IMR-90 (cell line): Measurements from ENCODE around the gene TEAD1. TPM values are rescaled to one million over a fixed set of nuclear protein-coding genes. Genes with fewer than 3 reads are reported as not detected.

Experiments used
- ATAC-seq: fragments of 200-7000 bp; cut with Tn5 transposase; 2 replicates; pipeline ENCODE4 v1.9.1; 2020; ENCODE audit warnings: low read depth, mild to moderate bottlenecking, moderate library complexity
- BruUV-seq: library from RNA; stranded (reverse); fragments of 400-500 nt; replicated peaks from 2 replicates; lab custom pipeline; 2021; lab: Mats Ljungman, UMichigan
- CTCF ChIA-PET: fragments of 300-600 bp; formaldehyde crosslinking; extraction: SDS; loops from one replicate; lab custom pipeline; 2021; ENCODE audit warnings: antibody characterized with exemption; lab: Yijun Ruan, JAX
- POLR2A ChIA-PET: fragments of 300-600 bp; sonication (Branson Sonifier 250); formaldehyde crosslinking; loops from one replicate; lab custom pipeline; 2022; ENCODE audit warnings: antibody characterized with exemption; ENCODE audit not compliant: unreplicated experiment; lab: Charles Lee
- DNase-seq: peaks from one replicate; pipeline ENCODE4 v3.0.0; 2013
- H2AFZ ChIP-seq: replicated peaks from 2 replicates; pipeline ENCODE3; 2013; ENCODE audit warnings: low read length, mild to moderate bottlenecking; ENCODE audit not compliant: poor library complexity
- H2AK5ac ChIP-seq: 2 replicates; pipeline ENCODE4 v1.6.1; 2013; ENCODE audit warnings: low read depth, low read length, inconsistent platforms
- H2AK9ac ChIP-seq: replicated peaks from 2 replicates; pipeline ENCODE3; 2013; ENCODE audit warnings: mild to moderate bottlenecking, low read depth, low read length, moderate library complexity; ENCODE audit not compliant: poor library complexity
- H2BK120ac ChIP-seq: 2 replicates; pipeline ENCODE4 v1.6.1; 2013; ENCODE audit warnings: low read depth, low read length, inconsistent platforms
- H2BK15ac ChIP-seq: 3 replicates; pipeline ENCODE4 v1.6.1; 2013; ENCODE audit warnings: low read depth, low read length, inconsistent platforms
- H2BK20ac ChIP-seq: 2 replicates; pipeline ENCODE4 v1.6.1; 2013; ENCODE audit warnings: low read depth, mild to moderate bottlenecking, inconsistent platforms, low read length, moderate library complexity
- H2BK5ac ChIP-seq: 2 replicates; pipeline ENCODE4 v1.6.1; 2013; ENCODE audit warnings: mild to moderate bottlenecking, low read depth, low read length, inconsistent platforms; ENCODE audit not compliant: poor library complexity, severe bottlenecking
- H3K14ac ChIP-seq: replicated peaks from 2 replicates; pipeline ENCODE4 v1.6.1; 2013; ENCODE audit warnings: low read depth, low read length, inconsistent platforms
- H3K18ac ChIP-seq: 2 replicates; pipeline ENCODE4 v1.6.1; 2013; ENCODE audit warnings: low read depth, low read length, control low read depth
- H3K23ac ChIP-seq: 2 replicates; pipeline ENCODE4 v1.6.1; 2013; ENCODE audit warnings: low read depth, low read length, inconsistent platforms
- H3K27ac ChIP-seq: 2 replicates; pipeline ENCODE4 v1.5.1; 2013; ENCODE audit warnings: mild to moderate bottlenecking, control low read depth, low read length; ENCODE audit not compliant: insufficient read depth
- H3K27me3 ChIP-seq: 2 replicates; pipeline ENCODE4 v1.6.1; 2013; ENCODE audit warnings: low read length; ENCODE audit not compliant: control insufficient read depth, insufficient read depth
- H3K36me3 ChIP-seq: 2 replicates; pipeline ENCODE4 v1.6.1; 2013; ENCODE audit warnings: low read length, mixed read lengths; ENCODE audit not compliant: control insufficient read depth, insufficient read depth
- H3K4ac ChIP-seq: 2 replicates; pipeline ENCODE4 v1.6.1; 2013; ENCODE audit warnings: low read depth, low read length, inconsistent platforms
- H3K4me1 ChIP-seq: 2 replicates; pipeline ENCODE4 v1.6.1; 2013; ENCODE audit warnings: low read length, mixed read lengths; ENCODE audit not compliant: control insufficient read depth, insufficient read depth
- H3K4me2 ChIP-seq: 2 replicates; pipeline ENCODE4 v1.6.1; 2013; ENCODE audit warnings: low read depth, mild to moderate bottlenecking, control low read depth, low read length, moderate library complexity
- H3K4me3 ChIP-seq: 2 replicates; pipeline ENCODE4 v1.5.1; 2013; ENCODE audit warnings: low read depth, mild to moderate bottlenecking, control low read depth, low read length, moderate library complexity; ENCODE audit not compliant: insufficient read depth
- H3K56ac ChIP-seq: 2 replicates; pipeline ENCODE4 v1.6.1; 2013; ENCODE audit warnings: low read length, inconsistent platforms; ENCODE audit not compliant: insufficient read depth; ENCODE audit errors: extremely low read depth
- H3K79me1 ChIP-seq, 2 experiments: 2 replicates each; pipeline ENCODE4 v1.6.1; 2013; ENCODE audit warnings: low read length in 2 of 2, inconsistent platforms in 1 of 2, low read depth in 1 of 2
- H3K9ac ChIP-seq: 2 replicates; pipeline ENCODE4 v1.6.1; 2013; ENCODE audit warnings: low read depth, low read length, control low read depth
- H3K9me1 ChIP-seq: 2 replicates; pipeline ENCODE4 v1.6.1; 2013; ENCODE audit warnings: low read length, inconsistent platforms; ENCODE audit not compliant: insufficient read depth
- H3K9me3 ChIP-seq: 2 replicates; pipeline ENCODE4 v1.6.1; 2013; ENCODE audit warnings: low read length; ENCODE audit not compliant: control insufficient read depth, insufficient read depth
- H4K20me1 ChIP-seq: 2 replicates; pipeline ENCODE4 v1.6.1; 2013; ENCODE audit warnings: low read length, inconsistent platforms; ENCODE audit not compliant: insufficient read depth
- H4K5ac ChIP-seq: 2 replicates; pipeline ENCODE4 v1.6.1; 2013; ENCODE audit warnings: mild to moderate bottlenecking, low read depth, low read length, control low read depth
- H4K8ac ChIP-seq, 2 experiments: 2 replicates each; pipeline ENCODE4 v1.6.1; 2013; ENCODE audit warnings: low read depth in 2 of 2, low read length in 2 of 2, control low read depth in 1 of 2, inconsistent platforms in 1 of 2
- H4K91ac ChIP-seq: 2 replicates; pipeline ENCODE4 v1.6.1; 2013; ENCODE audit warnings: low read depth, low read length, inconsistent platforms; ENCODE audit not compliant: insufficient read depth
- FOS ChIP-seq: fragments of 150-350 bp; IDR thresholded peaks from 2 replicates; pipeline ENCODE4 v1.6.1; 2016; ENCODE audit warnings: low read depth, low read length
- MAZ ChIP-seq: IDR thresholded peaks from 2 replicates; pipeline ENCODE4 v1.6.1; 2012; ENCODE audit warnings: low read depth, mild to moderate bottlenecking, low read length, improper control_type of control experiment, moderate library complexity, borderline replicate concordance
- MXI1 ChIP-seq: IDR thresholded peaks from 2 replicates; pipeline ENCODE4 v1.6.1; 2012; ENCODE audit warnings: low read depth, mild to moderate bottlenecking, low read length, moderate library complexity, borderline replicate concordance
- NFE2L2 ChIP-seq: fragments of 150-350 bp; IDR thresholded peaks from 2 replicates; pipeline ENCODE4 v1.6.1; 2016; ENCODE audit warnings: low read depth, mild to moderate bottlenecking, low read length
- RAD21 ChIP-seq: IDR thresholded peaks from 2 replicates; pipeline ENCODE4 v1.6.1; 2012; ENCODE audit warnings: low read length, improper control_type of control experiment
- RCOR1 ChIP-seq: IDR thresholded peaks from 2 replicates; pipeline ENCODE4 v1.6.1; 2012; ENCODE audit warnings: mild to moderate bottlenecking, low read length, improper control_type of control experiment; ENCODE audit not compliant: insufficient replicate concordance
- SMC3 ChIP-seq: fragments of 150-350 bp; IDR thresholded peaks from 2 replicates; pipeline ENCODE4 v1.6.1; 2016; ENCODE audit warnings: low read depth, mild to moderate bottlenecking, antibody characterized with exemption, low read length, moderate library complexity
- WGBS, 2 experiments: methylation state at CpG; one replicate each; pipeline versions ENCODE4 v1.1.5 to v1.1.7; 2013; ENCODE audit warnings: missing lambda C conversion rate in 2 of 2; ENCODE audit not compliant: insufficient read length in 1 of 2; ENCODE audit errors: extremely low coverage in 2 of 2; 5-methylcytosine and 5-hydroxymethylcytosine counted together
- dilution Hi-C: fragments of 300-500 bp; cut with HindIII; formaldehyde crosslinking; loops from one replicate; pipeline ENCODE4 v1.14.3; 2018; ENCODE audit warnings: low sequenced_read_pairs; ENCODE audit not compliant: unreplicated experiment
- in situ Hi-C: fragments of 300-500 bp; cut with MboI; formaldehyde crosslinking; loops from 3 replicates; pipeline ENCODE4 v1.14.3; 2019; ENCODE audit warnings: low sequenced_read_pairs, inconsistent platforms, mixed read lengths
- intact Hi-C: fragments of 100-400 bp; cut with micrococcal nuclease; formaldehyde crosslinking; loops from 2 replicates; pipeline ENCODE4 v1.10.0; 2022
- polyA plus RNA-seq, 3 experiments: library from polyadenylated mRNA; depleted of rRNA; stranded (reverse); fragments of >200 nt; gene quantifications; 2 replicates each; pipeline ENCODE4 v1.2.3, GENCODE V29; 2012; ENCODE audit warnings: low replicate concordance in 1 of 3
- total RNA-seq: library from RNA; depleted of rRNA; stranded (reverse); fragments of >200 nt; gene quantifications from 2 replicates; pipeline ENCODE4 v1.2.3, GENCODE V29; 2012
- TF ChIP-seq, protein P1 (sequence below): fragments of 150-350 bp; IDR thresholded peaks from 2 replicates; pipeline ENCODE4 v1.6.1; 2017; ENCODE audit warnings: mild to moderate bottlenecking, antibody characterized with exemption, low read length, low read depth
- TF ChIP-seq, protein P2 (sequence below): fragments of 150-350 bp; IDR thresholded peaks from 2 replicates; pipeline ENCODE4 v1.6.1; 2016; ENCODE audit warnings: low read depth, mild to moderate bottlenecking, low read length, moderate library complexity, borderline replicate concordance

Gene TEAD1
- total and polyA plus RNA-seq, 2 of the 4 experiments (the other 2 are of a cell fraction) = 51.8 to 69.2 TPM

DNA sequence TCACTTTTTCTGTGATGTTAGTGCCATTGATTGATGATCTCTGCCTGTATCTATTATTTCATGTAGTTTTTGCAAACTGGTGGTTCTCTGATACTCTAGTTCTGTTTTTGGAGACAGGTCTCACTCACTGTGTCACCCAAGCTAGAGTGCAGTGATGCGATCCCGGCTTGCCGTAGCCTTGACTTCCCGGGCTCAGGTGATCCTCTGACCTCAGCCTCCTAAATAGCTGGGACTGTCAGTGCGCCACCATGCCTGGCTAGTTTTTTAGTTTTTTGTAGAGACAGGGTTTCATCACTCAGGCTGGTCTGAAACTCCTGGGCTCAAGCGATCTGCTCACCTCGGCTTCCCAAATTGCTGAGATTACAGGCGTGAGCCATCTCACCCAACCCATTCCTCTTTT is 16.4 kb downstream of the TEAD1 start:
- Histone ChIP-seq H3K23ac (peak overlapping the region; percentile 64; the same call in 1 of the 2 replicates), H3K9me3 (no peaks in the 10 kb centered on the region), H3K14ac (no peak overlapping the region), H3K56ac (no peak overlapping the region), H3K27me3 (no peaks in the 10 kb centered on the region), H4K20me1 (peaks cover 90% of the 10 kb centered on the region), H3K36me3 (no peaks in the 10 kb centered on the region; the same call in 1 of the 2 replicates), H4K5ac (no peak overlapping the region), H2BK5ac (peak overlapping the region; percentile 87), H2BK15ac (no peak overlapping the region), H3K4ac (peak overlapping the region; percentile 17; the same call in 1 of the 2 replicates), H3K18ac (no peak overlapping the region), H2BK120ac (peak overlapping the region; percentile 9; the same call in 1 of the 2 replicates), H3K27ac (no peak overlapping the region), H3K9ac (no peak overlapping the region), H2AFZ (no peak overlapping the region), H2AK5ac (peak overlapping the region; percentile 6; the same call in 1 of the 2 replicates), H2AK9ac (no peak overlapping the region), H4K91ac (0 out of 2 replicates have a peak overlapping the region, but pooled peaks have one; percentile 12), H3K9me1 (peaks cover 44% of the 10 kb centered on the region), H3K79me1 (peaks cover 7 to 83% of the 10 kb centered on the region in 2 experiments; a peak in 3 of 4 replicates), H3K4me1 (peaks cover 53% of the 10 kb centered on the region), H3K4me3 (no peak overlapping the region), H2BK20ac (0 out of 2 replicates have a peak overlapping the region, but pooled peaks have one; percentile 5), H4K8ac (no peak overlapping the region), H3K4me2 (no peak overlapping the region)
- BruUV-seq = no TSS peak
- CTCF ChIA-PET = interaction anchor here (1.5 kb wide), 1 partner anchor 9 kb away, joined by 3 read pairs; no protein-coding TSS in a partner anchor
- in situ Hi-C loops = no loop called here
- POLR2A ChIA-PET = no interaction called here
- intact Hi-C loops = loop anchor here (5.0 kb wide), 3 partner anchors 82 to 403 kb away; no protein-coding TSS in a partner anchor
- ATAC-seq (no peak), DNase-seq (no peak)
- TF ChIP-seq, protein P1, sequence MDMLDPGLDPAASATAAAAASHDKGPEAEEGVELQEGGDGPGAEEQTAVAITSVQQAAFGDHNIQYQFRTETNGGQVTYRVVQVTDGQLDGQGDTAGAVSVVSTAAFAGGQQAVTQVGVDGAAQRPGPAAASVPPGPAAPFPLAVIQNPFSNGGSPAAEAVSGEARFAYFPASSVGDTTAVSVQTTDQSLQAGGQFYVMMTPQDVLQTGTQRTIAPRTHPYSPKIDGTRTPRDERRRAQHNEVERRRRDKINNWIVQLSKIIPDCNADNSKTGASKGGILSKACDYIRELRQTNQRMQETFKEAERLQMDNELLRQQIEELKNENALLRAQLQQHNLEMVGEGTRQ = no peak
- TF ChIP-seq MAZ = no peak
- TF ChIP-seq MXI1 = no peak
- no peak for TF ChIP-seq RAD21
- TF ChIP-seq SMC3 = no peak
- no peak for TF ChIP-seq NFE2L2
- no peak for TF ChIP-seq RCOR1
- TF ChIP-seq, protein P2, sequence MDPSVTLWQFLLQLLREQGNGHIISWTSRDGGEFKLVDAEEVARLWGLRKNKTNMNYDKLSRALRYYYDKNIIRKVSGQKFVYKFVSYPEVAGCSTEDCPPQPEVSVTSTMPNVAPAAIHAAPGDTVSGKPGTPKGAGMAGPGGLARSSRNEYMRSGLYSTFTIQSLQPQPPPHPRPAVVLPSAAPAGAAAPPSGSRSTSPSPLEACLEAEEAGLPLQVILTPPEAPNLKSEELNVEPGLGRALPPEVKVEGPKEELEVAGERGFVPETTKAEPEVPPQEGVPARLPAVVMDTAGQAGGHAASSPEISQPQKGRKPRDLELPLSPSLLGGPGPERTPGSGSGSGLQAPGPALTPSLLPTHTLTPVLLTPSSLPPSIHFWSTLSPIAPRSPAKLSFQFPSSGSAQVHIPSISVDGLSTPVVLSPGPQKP = no peak
- TF ChIP-seq FOS = no peak
- no CpG with 5 or more reads among the region's 8 CpGs for WGBS, 2 experiments
- dilution Hi-C loops = loop anchor here (25.0 kb wide), 1 partner anchor 197 kb away; no protein-coding TSS in a partner anchor
